Measurements from ENCODE around the gene NPHS1. TPM values are rescaled to one million over a fixed set of nuclear protein-coding genes. Genes with fewer than 3 reads are reported as not detected.

The NPHS1 gene
- total RNA-seq, 2 donors from 2014 or later, result 0.22 to 0.74 TPM

DNA sequence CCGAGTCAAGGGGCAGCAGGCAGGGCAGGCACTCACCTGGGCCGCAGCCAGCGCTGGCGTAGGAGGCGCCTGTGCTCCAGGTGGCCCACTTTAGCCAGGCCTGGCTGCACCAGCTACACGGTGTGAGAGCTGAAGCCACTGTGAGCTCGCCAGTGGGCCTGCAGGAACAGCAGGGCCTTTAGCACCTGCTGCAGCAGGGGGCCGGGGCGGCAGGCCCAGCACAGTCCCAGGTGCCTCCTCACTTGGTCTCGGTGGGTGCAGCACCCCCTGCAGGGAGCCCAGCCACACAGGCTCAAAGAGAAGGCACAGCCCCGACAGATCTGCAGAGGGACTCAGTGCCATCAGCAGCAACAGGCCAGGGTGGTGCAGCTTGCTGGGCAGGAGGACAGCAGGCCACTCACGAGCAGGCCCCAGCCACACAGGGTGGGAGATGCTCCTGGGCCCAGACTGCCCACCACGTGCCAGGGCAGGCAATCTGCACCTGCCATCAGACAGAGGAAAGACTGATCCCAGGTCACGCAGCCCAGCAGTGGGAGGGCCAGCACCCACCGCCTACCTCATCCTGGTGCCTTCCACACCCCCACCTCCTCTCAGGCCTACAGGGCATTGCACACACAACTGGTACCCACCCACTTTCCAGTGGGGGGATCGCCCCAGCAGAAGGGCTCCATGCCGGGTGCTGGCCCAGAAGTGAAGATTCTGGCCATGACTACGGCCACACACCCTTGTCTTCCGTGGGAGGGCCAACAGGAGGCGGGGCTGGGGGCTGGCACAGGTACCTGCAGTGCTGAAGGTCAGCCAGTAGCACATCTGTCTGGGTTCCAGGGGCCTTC is 61.1 kb downstream of the NPHS1 start:
- DNase-seq, result peak; percentile 17 to 18
- Mint-ChIP-seq H3K27me3 (ENCODE audit: low read depth) (peaks cover 5% of the 10 kb centered on the region), H3K27ac (no peak overlapping the region)

DNA sequence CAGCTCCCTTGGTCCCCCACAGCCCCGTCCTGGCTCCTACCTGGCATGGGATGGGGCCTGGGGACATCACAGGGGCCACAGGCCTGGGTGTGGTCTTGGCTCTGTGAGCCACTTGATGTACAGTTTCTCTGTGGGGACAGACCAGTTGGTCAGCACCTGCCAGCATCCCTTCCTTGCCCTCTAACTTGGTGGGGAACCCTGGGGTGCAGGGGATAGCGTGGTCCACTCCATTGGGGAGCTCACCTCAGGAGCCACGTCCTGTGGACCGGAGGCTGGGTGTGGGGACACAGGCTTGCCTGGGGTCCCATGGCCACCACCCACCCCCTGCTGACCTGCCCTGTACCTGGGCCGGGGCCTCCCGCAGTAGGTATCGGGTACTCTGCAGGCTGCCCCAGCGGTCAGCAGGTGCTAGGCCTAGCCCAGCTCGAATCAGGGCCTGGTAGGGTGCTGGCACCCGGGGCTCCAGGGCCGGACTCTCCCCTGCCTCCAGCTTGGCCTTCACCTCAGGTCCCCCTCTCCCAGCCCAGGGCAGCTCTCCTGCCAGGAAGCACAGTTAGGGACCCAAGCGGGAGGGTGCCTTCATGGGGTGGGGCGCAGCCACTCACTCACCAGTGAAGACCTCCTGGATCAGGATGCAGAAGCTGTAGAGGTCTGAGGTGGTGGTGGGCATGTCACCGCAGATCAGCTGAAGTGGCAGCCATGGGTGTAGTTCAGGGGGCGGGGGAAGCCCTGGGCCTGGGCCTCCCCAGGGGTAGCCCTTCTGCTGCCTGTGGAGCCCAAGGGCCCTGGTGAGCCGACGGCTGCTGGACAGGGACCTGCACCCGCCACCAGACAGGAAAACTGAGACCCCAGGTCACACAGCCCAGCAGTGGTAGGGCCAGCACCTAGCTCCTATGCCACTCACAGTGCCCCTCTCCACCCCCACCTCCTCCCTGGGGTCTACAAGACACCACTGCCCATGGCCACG is 62.0 kb downstream of the NPHS1 start:
- Mint-ChIP-seq H3K27me3 (ENCODE audit: low read depth) (no peaks in the 10 kb centered on the region), H3K9me3 (no peaks in the 10 kb centered on the region), H3K36me3 (ENCODE audit: insufficient read depth in 2 of 2) (no peaks in the 10 kb centered on the region), H3K27ac (no peak overlapping the region), H3K4me3 (no peak overlapping the region), H3K4me1 (ENCODE audit: low read depth) (no peaks in the 10 kb centered on the region)
- DNase-seq (no peak), ATAC-seq (replicated peaks in 1 of 2) (no peak)

More for the DNA sequence above, 61.1 kb downstream of the NPHS1 start:
- Mint-ChIP-seq H3K36me3 (ENCODE audit: insufficient read depth in 2 of 2) (no peaks in the 10 kb centered on the region), H3K4me3 (no peak overlapping the region), H3K9me3 (no peaks in the 10 kb centered on the region), H3K4me1 (ENCODE audit: low read depth) (no peaks in the 10 kb centered on the region)
- ATAC-seq (replicated peaks in 1 of 2), result peak; percentile 32 to 41

DNA sequence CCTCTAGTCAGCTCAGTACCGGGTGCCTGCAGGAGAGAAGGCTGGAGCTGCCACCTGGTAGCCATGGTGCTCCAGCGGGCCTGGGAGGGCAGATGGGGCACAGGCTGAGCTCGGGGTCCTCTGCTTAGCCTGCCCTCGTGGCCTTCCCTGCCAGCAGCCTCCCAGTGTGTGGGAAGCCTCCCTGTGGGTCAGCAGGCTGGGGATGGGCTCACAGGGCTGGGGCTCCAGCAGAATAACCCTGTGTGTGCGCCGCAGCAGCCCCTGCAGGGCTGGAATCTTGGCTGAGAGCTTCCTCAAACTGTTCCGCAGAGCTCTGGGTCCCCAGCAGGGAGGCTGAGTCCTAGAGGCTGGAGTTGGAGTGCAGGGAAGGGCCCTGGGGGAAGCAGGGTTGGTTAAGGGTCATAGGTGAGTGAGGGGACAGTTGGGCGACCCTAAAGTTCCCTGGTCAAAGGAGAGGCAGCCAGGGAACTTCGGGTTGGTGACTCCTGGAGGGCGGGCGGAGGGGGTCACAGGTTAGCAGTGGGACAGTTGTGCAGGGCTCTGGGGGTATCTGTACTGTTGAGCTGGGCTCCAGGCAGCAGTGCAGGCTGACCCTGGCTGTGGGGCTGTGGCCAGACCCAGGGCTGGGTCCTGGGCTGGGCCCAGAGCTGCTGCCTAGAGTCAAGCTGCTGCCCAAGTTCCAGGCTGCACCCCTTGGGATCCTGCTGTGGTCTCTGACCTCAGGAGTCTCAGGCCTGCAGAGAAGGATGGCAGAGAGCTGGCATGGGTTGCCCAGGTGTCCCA is 62.9 kb downstream of the NPHS1 start:
- Mint-ChIP-seq H3K36me3 (ENCODE audit: insufficient read depth in 2 of 2) (no peaks in the 10 kb centered on the region), H3K4me3 (no peak overlapping the region), H3K4me1 (ENCODE audit: low read depth) (no peaks in the 10 kb centered on the region), H3K27ac (no peak overlapping the region), H3K27me3 (ENCODE audit: low read depth) (no peaks in the 10 kb centered on the region), H3K9me3 (no peaks in the 10 kb centered on the region)
- DNase-seq (no peak), ATAC-seq (replicated peaks in 1 of 2) (no peak)

DNA sequence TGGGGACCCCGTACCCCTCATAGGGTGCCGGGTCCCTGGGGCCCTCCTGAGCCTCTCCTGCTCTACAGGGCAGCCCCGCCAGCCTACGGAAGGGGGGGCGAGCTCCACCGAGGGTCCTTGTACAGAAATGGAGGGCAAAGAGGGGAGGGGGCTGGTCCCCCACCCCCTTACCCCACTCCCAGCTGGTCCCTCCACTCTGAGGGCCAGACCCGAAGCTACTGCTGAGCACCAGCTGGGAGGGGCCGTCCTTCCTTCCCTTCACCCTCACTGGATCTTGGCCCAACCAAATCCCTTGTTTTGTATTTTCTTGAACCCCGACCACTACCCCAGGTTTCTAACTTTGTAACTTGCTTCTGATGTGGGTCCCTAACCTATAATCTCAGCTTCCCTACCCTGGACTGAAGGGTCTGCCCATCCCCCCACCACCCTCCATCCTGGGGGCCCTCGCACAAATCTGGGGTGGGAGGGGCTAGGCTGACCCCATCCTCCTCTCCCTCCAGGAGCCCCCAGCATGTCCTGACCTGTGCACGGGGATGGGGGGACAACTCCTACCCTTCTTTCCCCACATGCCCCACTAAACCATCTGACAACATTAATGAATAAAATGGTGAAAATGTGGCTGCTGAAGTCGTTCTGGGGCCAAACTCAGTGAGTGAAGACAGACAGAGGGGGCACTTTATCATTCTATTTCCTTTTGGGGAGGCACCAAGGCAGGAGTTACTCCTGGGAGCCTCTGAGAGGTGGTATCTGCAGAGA is 63.9 kb downstream of the NPHS1 start:
- Mint-ChIP-seq H3K9me3 (no peaks in the 10 kb centered on the region), H3K4me3 (no peak overlapping the region), H3K27ac (no peak overlapping the region), H3K36me3 (ENCODE audit: insufficient read depth in 2 of 2) (no peaks in the 10 kb centered on the region), H3K4me1 (ENCODE audit: low read depth) (no peaks in the 10 kb centered on the region), H3K27me3 (ENCODE audit: low read depth) (no peaks in the 10 kb centered on the region)
- no peak for ATAC-seq (replicated peaks in 1 of 2)
- DNase-seq, result no peak

DNA sequence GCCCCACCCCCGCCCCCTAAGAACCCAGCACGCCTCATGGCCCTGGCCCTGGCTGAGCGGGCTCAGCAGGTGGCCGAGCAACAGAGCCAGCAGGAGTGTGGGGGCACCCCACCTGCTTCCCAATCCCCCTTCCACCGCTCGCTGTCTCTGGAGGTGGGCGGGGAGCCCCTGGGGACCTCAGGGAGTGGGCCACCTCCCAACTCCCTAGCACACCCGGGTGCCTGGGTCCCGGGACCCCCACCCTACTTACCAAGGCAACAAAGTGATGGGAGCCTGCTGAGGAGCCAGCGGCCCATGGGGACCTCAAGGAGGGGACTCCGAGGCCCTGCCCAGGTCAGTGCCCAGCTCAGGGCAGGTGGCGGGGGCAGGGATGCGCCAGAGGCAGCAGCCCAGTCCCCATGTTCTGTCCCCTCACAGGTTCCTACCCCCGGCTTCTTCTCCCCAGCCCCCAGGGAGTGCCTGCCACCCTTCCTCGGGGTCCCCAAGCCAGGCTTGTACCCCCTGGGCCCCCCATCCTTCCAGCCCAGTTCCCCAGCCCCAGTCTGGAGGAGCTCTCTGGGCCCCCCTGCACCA is 65.0 kb downstream of the NPHS1 start:
- Mint-ChIP-seq H3K27ac (no peak overlapping the region), H3K27me3 (ENCODE audit: low read depth) (no peaks in the 10 kb centered on the region), H3K4me3 (no peak overlapping the region), H3K36me3 (ENCODE audit: insufficient read depth in 2 of 2) (peaks cover 0 to 3% of the 10 kb centered on the region in 2 donors), H3K9me3 (no peaks in the 10 kb centered on the region), H3K4me1 (ENCODE audit: low read depth) (no peaks in the 10 kb centered on the region)
- DNase-seq, result no peak
- ATAC-seq (replicated peaks in 1 of 2), result no peak

DNA sequence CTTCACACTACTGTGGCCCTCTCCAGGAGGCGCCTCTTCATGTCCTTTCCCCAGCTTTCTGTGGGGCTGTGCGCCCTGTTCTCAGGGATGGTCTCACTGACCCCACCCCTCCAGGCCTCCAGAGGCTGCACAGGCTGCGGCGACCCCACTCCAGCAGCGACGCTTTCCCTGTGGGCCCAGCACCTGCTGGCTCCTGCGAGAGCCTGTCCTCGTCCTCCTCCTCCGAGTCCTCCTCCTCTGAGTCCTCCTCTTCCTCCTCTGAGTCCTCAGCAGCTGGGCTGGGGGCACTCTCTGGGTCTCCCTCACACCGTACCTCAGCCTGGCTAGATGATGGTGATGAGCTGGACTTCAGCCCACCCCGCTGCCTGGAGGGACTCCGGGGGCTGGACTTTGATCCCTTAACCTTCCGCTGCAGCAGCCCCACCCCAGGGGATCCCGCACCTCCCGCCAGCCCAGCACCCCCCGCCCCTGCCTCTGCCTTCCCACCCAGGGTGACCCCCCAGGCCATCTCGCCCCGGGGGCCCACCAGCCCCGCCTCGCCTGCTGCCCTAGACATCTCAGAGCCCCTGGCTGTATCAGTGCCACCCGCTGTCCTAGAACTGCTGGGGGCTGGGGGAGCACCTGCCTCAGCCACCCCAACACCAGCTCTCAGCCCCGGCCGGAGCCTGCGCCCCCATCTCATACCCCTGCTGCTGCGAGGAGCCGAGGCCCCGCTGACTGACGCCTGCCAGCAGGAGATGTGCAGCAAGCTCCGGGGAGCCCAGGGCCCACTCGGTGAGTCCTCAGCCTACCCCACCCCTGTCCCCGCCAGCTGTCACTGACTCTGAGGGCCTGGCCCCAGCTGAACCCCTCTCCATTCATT is 65.8 kb downstream of the NPHS1 start:
- no peak for ATAC-seq (replicated peaks in 1 of 2)
- Mint-ChIP-seq H3K27ac (no peak overlapping the region), H3K36me3 (ENCODE audit: insufficient read depth in 2 of 2) (peaks cover 0 to 3% of the 10 kb centered on the region in 2 donors), H3K4me3 (no peak overlapping the region), H3K4me1 (ENCODE audit: low read depth) (no peaks in the 10 kb centered on the region), H3K9me3 (no peaks in the 10 kb centered on the region), H3K27me3 (ENCODE audit: low read depth) (no peaks in the 10 kb centered on the region)
- DNase-seq, result no peak

DNA sequence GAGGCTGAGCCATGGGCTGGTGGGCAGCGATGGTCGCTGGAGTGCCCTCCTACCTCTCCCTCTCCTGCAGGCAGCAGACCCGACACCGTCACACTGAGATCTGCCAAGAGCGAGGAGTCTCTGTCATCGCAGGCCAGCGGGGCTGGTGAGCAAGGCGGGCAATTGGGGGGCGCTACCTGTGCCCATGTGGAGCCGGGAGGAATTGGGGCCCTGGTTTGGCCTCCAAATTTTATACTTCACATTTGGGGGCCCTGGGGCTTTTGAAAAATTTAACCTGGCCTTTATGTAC is 67.0 kb downstream of the NPHS1 start:
- DNase-seq (no peak), ATAC-seq (replicated peaks in 1 of 2) (no peak)
- Mint-ChIP-seq H3K4me3 (no peak overlapping the region), H3K4me1 (ENCODE audit: low read depth) (no peaks in the 10 kb centered on the region), H3K9me3 (no peaks in the 10 kb centered on the region), H3K36me3 (ENCODE audit: insufficient read depth in 2 of 2) (peaks cover 0 to 3% of the 10 kb centered on the region in 2 donors), H3K27ac (no peak overlapping the region), H3K27me3 (ENCODE audit: low read depth) (no peaks in the 10 kb centered on the region)

DNA sequence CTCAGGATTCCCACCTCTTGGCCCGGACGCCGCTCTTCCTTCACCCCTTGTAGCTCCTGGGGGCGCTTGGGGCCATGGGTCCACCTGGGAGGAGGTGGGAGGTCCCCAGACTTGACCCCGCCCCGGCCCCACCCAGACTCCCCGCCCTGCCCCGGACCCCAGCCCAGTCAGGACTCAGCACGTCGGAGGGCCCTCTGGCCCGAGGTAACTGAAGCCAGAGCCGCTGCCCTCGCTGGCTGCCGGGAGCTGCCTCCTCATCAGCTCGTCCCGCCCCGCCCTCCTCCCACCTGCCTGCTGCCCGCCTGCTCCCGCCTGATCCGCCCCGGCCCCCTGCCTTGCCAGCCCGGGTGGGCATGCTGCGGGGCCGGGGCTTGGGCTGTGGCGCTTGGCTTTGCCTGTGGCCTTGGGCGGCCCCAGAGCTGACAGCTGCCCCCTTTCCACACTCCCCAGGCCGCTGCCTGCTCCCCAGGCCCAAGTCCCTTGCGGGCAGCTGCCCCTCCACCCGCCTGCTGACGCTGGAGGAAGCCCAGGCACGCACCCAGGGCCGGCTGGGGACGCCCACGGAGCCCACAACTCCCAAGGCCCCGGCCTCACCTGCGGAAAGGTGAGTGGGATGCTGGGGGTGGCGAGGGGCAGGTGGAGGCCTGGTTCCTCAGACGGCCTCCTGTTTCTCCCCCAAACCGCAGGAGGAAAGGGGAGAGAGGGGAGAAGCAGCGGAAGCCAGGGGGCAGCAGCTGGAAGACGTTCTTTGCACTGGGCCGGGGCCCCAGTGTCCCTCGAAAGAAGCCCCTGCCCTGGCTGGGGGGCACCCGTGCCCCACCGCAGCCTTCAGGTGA is 67.6 kb downstream of the NPHS1 start:
- ATAC-seq (replicated peaks in 1 of 2) (no peak), DNase-seq (no peak)
- Mint-ChIP-seq H3K4me1 (ENCODE audit: low read depth) (no peaks in the 10 kb centered on the region), H3K4me3 (no peak overlapping the region), H3K27ac (no peak overlapping the region), H3K9me3 (no peaks in the 10 kb centered on the region), H3K27me3 (ENCODE audit: low read depth) (no peaks in the 10 kb centered on the region), H3K36me3 (ENCODE audit: insufficient read depth in 2 of 2) (peaks cover 0 to 3% of the 10 kb centered on the region in 2 donors)

DNA sequence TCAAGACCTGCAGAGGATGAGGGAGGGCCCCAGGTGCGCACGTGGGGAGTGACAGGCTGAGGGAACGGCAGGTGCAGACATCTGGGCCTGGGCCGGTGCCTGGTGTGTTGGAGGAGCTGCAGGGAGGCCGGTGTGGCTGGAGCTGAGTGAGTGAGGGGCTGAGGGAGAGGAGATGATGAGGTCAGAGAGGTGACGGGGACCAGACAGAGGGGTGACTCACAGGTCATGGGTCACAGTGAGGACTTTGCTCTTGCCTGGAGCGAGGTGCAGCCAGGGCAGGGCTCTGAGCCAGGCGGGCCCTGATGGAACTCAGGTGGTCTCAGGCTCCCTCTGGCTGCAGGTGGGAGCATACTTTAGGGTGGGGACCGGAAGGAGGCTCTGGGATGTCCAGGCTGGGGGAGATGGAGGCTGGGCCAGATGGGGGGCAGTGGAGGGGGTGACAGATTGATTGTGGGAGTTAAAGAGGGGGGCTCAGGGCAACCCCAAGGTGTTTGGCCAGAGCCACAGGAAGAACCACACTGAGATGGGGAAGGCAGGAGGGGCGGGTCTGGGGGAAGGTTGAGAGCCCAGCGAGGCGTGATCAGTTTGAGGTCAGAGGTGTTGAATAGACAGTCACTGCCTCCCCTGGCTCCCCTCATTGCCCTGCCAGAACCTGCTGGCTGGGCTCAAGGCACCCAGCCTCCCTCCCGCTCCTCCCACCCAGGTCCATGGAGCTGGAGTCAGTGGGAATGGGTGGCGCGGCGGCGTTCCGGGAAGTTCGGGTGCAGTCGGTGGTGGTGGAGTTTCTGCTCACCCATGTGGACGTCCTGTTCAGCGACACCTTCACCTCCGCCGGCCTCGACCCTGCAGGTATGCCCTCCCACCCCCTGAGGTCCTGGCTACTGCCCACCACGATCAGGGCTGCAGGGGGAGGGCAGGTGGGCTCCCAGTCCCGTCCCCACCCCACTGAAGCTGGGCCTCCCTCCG is 68.6 kb downstream of the NPHS1 start:
- no peaks in the 10 kb centered on the region for H3K9me3 Mint-ChIP-seq
- no peak overlapping the region for H3K27ac Mint-ChIP-seq
- ATAC-seq (replicated peaks in 1 of 2), result peak in 1 of 2 donors; percentile 26
- no peak for DNase-seq
- H3K4me1 Mint-ChIP-seq (ENCODE audit: low read depth), result no peaks in the 10 kb centered on the region
- peaks cover 0 to 3% of the 10 kb centered on the region in 2 donors for H3K36me3 Mint-ChIP-seq (ENCODE audit: insufficient read depth in 2 of 2)
- no peak overlapping the region for H3K4me3 Mint-ChIP-seq
- no peaks in the 10 kb centered on the region for H3K27me3 Mint-ChIP-seq (ENCODE audit: low read depth)

DNA sequence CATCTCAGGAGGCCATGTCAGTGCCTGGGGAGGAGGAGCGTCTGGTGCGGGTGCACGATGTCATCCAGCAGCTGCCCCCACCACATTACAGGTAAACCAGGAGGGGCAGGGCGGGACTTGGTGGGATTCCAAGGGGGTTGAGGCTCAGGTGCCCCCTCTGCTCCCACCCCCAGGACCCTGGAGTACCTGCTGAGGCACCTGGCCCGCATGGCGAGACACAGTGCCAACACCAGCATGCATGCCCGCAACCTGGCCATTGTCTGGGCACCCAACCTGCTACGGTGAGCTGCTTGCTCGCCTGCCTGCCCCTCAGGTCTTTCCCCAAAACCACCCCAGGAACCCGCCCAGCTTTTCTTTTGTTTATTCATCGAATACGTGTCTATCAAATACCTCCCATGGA is 69.7 kb downstream of the NPHS1 start:
- Mint-ChIP-seq H3K27ac (no peak overlapping the region), H3K27me3 (ENCODE audit: low read depth) (no peaks in the 10 kb centered on the region), H3K4me1 (ENCODE audit: low read depth) (no peaks in the 10 kb centered on the region), H3K36me3 (ENCODE audit: insufficient read depth in 2 of 2) (peaks cover 0 to 3% of the 10 kb centered on the region in 2 donors), H3K4me3 (no peak overlapping the region), H3K9me3 (no peaks in the 10 kb centered on the region)
- ATAC-seq (replicated peaks in 1 of 2) (no peak), DNase-seq (no peak)
